GM21528 (cell line): Measurements from ENCODE around the gene ENDOG.
"Not testable (repeated sequence)": the region's sequence is repeated elsewhere in the genome, so short reads cannot be mapped to it uniquely, and the experiment has no call there.

ENCODE experiments used
- ATAC-seq: cut with Tn5 transposase; IDR thresholded peaks from one replicate; pipeline ENCODE4 v1.9.1; 2021; ENCODE audit warnings: mild to moderate bottlenecking, moderate library complexity; ENCODE audit not compliant: unreplicated experiment, low FRiP score

Gene ENDOG

DNA sequence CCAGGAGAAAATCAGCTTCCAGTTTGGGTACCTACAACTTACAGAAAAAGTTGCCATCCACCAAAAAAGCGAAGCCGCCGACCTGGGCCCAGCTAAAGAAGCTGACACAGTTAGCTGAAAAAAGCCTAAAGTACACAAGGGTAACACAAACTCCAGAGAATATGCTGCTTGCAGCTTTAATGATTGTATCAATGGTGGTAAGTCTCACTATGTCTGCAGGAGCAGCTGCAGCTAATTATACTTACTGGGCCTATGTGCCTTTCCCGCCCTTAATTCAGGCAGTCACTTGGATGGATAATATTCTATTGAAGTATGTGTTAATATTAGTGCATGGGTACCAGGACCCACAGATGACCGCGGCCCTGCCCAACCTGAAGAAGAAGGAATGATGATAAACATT, 36.2 kb downstream of the ENDOG start:
- ATAC-seq, result not testable (repeated sequence)

- not testable (repeated sequence) for ATAC-seq
These were observed 40.2 kb downstream of the ENDOG start for GRCh38 chr9:128858476-128858875.

GRCh38 chr9:128860937-128861336, 42.6 kb downstream of the ENDOG start:
- ATAC-seq, result no peak

GRCh38 chr9:128861501-128861900, 43.2 kb downstream of the ENDOG start:
- no peak for ATAC-seq

- no peak for ATAC-seq
These were observed 44.1 kb downstream of the ENDOG start for GRCh38 chr9:128862401-128862851.

- no peak for ATAC-seq
These were observed 45.3 kb downstream of the ENDOG start for GRCh38 chr9:128863647-128864046.

- no peak for ATAC-seq
These were observed 52.0 kb downstream of the ENDOG start for GRCh38 chr9:128870128-128870940.

- not testable (repeated sequence) for ATAC-seq
These were observed 52.6 kb downstream of the ENDOG start for GRCh38 chr9:128870941-128871265.
